Measurements from ENCODE around the gene NR1D1. TPM values are rescaled to one million over a fixed set of nuclear protein-coding genes. Genes with fewer than 3 reads are reported as not detected.

The NR1D1 gene
- polyA plus RNA-seq, 3 donors: 3.2 to 4.7 (median 3.7) TPM

DNA sequence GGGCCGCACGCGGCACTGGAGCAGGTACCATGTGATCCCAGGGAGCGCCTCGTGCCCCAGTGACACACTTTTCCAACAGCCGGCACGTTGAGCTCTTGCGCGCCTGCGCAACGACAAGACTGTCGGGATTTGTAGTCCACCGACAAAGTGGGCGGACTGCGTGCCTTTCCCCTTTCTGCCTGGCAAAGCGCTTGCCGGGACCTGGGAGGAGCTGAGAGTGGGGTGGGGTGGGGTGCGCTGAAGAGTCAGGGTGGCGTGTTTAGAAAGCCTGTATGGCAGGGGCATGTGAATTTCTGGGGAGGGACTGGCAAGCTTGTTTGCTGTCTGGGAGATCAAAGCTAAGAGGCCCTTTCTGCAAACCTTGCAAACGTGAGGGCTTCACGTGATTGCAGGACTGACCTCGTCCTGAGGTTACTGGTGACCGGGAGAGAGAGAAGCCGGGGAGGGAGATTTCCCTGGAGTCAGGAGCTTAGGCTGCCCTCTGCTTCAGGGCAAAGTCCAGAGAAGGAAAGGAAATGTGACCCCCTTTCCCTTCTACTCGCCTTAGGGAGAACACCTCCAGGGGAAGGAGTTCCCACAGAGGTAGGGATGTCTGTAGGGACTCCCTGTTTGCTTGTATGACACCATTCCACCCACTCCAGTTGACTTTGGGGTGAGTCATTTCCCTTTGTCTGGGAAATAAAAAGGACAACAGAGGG is 429 bp upstream of the NR1D1 start:
- DNase-seq (ENCODE audit: extremely low read depth in 1 of 11, low read depth in 9 of 11, low spot score in 4 of 11): peak in 10 of 11 donors; percentile 82 to 94 (median 90)

DNA sequence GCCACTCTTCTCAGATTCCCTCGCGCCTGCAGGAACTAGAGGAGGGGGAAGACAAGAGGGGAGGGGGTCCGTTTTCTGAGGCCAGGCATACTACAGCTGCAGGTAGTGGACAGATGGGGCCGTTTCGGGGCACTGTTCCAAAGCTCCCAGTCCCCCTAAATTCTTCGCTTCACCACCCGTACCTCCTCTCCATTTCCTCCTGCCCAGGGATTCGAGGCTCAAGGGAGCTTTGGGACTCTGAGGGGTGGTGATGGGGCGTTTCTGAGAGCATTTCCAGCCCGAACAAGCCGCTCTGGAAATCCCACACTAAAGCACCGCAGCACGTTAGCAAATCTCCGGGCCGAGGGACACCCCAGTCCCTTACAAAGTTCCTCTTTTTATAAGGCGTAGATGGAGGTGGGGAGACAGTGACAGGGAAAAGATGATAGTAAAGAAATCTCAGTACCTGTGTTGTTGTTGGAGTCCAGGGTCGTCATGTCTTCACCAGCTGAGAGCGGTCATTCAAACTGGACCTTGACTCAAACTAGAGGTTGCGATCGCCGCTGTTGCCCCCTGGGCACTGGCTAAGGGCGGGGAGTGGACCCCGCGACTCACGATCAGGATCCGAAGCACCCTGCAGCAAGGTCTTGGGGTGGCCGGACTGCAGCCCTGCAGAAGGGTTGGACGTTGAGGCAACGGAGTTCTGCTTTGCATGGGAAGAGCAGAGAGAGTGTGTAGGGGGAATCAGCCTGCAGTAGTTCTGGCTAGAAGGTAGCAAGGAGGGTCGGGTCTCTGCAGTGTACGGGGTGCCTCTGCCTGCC is 570 bp downstream of the NR1D1 start:
- DNase-seq (ENCODE audit: extremely low read depth in 1 of 11, low read depth in 9 of 11, low spot score in 4 of 11): no peak

DNA sequence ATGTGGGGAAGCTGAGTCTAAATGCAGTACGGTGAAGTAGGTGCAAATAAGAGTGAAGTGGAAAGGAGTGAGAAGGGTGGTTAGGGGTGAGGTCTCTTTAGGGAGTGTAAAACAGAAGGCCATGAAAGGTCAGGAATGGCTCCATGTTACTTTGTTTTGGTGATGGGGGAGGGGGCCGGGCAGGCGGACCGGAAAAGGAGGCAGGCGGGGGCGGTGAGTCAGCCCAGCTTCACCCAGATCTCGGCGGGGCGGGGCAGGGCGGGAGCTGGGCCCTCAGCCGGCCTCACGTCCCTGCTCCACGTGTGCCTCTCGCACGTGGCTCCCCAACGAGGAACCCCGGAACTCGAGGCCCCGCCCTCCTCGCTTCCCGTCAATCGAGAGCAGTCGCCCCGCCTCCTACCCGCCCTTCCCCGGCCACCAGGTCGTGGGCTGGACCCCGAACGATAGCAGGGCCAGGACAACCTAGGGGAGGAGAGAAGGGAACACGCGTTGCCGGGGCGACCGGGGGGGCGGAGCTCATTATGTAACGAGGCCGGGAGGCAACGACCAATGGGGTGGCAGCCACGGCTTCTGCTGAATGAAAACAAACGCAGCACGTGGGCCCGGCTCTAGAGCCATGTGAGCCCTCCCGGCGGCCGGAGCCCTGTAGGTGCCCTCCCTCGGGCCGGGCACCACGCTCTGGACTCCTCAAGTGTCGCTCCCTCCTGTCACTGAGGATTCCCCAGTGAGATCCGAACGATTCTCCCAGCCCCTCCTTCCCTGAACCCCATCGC is 1.4 kb downstream of the NR1D1 start:
- peak in 6 of 11 donors; percentile 79 to 90 (median 84) for DNase-seq (ENCODE audit: extremely low read depth in 1 of 11, low read depth in 9 of 11, low spot score in 4 of 11)

DNA sequence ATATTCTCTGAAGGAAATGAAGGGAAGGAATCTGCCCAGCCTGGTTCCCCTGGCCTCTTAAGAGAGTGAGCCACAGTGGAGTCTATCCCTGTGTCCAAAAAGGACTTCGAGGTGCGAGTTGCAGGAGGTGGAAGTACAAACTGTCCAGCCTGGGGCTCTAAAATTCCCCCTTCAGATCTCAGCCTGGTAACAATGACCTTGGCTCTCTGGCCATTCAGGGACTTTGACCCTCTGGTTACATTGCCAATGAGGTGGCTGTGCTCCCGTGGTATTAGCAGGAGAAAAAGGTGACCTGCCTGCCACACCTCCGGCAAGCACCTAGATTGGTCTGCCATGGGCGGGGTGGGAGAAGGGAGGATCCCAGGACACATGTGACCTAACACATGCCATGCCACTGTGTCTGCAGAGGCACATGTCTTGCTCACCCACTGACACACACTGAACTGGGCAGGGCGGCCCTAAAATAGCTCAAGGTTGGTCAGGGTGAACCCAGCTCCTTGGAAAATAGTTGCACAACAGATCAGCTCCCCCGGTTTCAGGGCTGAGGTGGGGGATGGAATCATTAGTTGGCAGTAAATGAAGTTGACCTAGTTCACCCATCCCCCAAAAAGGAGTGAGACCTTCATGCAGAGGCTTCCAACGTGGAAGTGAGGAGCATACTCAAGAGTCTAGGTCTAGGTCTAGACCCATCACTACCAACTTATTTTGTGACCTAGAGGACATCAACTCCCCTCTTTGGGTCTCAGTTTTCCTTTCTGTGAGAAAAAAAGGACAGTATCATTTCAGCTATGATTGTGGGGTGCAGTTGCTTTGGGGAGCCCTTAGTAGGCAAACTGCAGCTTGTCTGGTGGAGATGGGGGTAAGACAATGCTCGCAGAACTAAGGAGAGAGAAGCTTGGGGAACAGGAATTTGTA is 2.2 kb downstream of the NR1D1 start:
- no peak for DNase-seq (ENCODE audit: extremely low read depth in 1 of 11, low read depth in 9 of 11, low spot score in 4 of 11)

DNA sequence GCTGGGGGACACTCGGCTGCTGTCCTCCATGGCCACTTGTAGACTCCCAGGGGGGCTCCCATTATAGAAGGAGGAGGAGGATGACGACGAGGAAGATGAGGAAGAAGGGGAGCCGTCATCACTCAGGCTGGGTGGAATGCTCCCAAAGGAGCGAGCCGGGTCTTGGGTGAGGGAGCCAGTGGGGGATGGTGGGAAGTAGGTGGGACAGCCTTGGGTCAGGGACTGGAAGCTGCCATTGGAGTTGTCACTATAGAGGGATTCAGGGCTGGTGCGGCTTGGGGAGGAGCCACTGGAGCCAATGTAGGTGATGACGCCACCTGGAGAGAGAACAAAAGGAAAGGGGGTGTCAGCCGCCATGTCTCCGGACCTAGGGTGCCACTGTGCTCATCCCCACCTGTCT is 3.3 kb downstream of the NR1D1 start:
- no peak for DNase-seq (ENCODE audit: extremely low read depth in 1 of 11, low read depth in 9 of 11, low spot score in 4 of 11)

DNA sequence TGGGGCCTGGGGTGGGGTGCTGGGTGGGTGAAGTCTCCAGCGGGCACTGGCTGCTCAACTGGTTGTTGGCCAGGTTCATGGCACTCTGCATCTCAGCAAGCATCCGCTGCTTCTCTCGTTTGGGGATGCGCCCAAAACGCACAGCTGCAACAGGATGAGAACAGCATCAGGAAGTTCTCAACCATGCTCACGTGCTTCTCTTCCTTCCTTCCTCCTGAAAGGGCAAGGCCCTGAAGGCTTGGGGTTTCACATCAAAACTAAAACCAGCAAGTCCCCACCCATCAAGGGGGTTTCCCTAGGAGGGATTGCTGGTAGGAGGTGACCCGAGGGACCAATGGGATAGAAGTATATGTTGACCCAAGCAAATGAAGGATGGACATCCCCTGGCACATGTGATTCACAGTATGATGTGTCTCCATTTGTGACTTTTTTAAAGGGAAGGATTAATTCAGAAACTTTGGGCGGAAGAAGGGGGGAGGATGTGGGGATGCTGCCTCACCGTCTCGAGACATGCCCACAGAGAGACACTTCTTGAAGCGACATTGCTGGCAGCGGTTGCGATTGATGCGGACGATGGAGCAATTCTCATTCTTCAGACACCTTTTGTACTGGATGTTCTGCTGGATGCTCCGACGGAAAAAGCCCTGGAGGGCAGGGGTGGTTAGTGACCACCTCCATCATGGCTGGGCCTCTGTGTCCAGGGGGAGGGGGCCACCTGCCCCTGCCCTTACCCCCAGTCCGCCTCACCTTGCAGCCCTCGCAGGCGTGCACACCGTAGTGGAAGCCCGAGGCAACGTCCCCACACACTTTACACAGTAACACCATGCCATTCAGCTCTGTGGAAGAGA is 4.2 kb downstream of the NR1D1 start:
- no peak for DNase-seq (ENCODE audit: extremely low read depth in 1 of 11, low read depth in 9 of 11, low spot score in 4 of 11)

DNA sequence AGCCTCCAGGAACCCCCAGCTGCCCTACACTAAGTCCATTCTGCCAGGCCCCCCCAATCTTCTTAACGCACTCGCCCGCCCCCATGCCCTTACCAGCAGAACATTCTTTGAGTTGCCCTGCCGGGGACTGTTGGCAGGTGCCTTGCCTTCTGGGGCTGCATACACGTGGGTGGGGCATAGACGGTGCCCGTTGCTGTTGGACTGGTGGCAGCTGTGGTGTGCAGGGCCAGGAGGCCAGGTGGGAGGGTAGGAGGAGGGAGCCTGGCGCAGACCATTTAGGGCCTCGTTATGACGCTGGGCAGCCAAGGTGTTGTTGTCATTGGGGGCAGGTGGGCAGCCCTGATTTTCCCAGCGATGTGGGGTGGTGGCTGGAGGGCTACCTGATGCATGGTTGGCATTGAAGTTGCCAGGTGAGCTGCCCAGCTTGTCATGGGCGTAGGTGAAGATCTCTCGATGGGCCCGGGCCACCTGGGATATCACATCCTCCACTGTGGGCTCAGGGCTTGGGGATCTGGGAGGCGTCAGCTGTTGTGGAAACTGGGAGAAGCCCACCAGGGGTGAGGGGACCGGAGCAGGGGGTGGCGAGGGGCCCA is 4.9 kb downstream of the NR1D1 start:
- no peak for DNase-seq (ENCODE audit: extremely low read depth in 1 of 11, low read depth in 9 of 11, low spot score in 4 of 11)

DNA sequence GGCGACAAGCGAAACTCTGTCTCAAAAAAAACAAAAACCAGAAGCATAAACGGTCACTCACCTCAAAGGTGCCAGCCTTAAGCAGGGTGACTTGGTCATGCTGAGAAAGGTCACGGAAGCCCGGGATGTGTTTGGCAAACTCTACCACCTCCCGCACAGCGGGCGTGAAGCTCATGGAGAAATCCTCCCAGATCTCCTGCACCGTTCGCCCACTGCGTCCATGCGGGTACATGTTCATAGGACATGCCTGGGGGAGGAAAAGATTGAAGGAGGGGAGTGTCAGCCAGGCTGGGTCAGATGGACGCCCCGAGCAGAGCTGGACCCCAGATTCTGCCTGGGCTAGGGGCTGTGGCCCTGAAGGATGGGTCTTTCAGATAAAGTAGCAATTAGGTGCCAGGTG is 5.5 kb downstream of the NR1D1 start:
- DNase-seq (ENCODE audit: extremely low read depth in 1 of 11, low read depth in 9 of 11, low spot score in 4 of 11): no peak

DNA sequence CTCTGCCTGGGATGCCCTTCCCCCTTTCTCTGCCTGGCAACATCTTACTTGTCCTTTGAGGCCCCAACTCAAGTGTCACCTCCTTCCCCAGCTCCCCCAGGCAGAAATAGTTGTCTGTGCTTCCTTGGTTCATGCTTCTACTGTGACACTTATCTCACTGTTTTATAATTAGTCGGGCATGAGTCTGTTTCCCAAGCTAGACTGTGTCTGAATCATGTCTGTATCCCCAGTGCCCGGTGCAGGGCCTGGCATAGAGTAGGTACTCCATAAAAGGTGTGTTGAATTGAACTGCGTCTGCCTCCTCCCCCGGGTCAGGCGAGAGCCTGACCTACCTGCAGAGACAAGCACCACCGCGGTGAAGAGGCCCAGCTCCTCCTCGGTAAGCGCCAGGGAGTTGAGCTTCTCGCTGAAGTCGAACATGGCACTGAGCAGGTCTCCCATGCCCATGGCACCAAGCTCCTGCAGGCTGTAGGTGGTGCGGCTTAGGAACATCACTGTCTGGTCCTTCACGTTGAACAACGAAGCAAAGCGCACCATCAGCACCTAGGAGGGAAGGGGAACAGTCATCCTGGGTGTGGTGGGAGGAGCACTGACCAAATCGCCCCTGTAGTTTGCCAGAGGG is 6.7 kb downstream of the NR1D1 start:
- DNase-seq (ENCODE audit: extremely low read depth in 1 of 11, low read depth in 9 of 11, low spot score in 4 of 11): no peak

DNA sequence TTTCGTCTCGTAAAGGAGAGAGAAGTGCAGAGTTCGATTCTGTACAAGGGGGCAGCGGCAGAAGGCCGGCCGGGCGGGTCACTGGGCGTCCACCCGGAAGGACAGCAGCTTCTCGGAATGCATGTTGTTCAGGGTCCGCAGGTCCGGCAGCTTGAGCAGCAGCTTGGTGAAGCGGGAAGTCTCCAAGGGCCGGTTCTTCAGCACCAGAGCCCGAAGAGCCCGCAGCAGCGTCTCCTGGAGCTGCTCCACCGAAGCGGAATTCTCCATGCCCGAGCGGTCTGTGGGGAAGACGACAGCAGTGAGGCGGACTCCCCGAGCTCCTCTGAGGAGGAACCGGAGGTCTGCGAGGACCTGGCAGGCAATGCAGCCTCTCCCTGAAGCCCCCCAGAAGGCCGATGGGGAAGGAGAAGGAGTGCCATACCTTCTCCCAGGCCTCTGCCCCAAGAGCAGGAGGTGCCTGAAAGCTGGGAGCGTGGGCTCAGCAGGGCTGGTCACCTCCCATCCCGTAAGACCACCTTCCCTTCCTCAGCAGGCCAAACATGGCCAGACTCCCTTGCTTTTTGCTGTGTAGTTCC is 7.3 kb downstream of the NR1D1 start:
- no peak for DNase-seq (ENCODE audit: extremely low read depth in 1 of 11, low read depth in 9 of 11, low spot score in 4 of 11)

DNA sequence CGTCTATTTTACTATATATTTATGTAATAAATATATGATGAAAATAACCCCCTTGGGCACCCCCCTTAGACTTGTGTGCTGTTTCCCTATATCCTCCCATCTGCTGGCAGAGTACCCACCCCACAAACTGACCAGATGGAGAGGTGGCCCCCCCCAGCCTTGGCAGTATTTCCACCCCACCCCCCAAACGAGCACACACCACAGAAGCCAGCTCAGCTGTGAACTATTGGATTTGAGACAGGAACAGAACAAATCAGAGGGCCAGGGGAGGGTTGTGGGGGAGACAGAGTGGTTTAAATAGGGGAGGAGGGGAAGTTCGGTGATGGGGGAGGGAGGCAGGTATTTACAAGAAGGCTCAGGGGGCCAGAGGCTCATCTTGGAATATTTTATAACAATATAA is 7.8 kb downstream of the NR1D1 start:
- no peak for DNase-seq (ENCODE audit: extremely low read depth in 1 of 11, low read depth in 9 of 11, low spot score in 4 of 11)

DNA sequence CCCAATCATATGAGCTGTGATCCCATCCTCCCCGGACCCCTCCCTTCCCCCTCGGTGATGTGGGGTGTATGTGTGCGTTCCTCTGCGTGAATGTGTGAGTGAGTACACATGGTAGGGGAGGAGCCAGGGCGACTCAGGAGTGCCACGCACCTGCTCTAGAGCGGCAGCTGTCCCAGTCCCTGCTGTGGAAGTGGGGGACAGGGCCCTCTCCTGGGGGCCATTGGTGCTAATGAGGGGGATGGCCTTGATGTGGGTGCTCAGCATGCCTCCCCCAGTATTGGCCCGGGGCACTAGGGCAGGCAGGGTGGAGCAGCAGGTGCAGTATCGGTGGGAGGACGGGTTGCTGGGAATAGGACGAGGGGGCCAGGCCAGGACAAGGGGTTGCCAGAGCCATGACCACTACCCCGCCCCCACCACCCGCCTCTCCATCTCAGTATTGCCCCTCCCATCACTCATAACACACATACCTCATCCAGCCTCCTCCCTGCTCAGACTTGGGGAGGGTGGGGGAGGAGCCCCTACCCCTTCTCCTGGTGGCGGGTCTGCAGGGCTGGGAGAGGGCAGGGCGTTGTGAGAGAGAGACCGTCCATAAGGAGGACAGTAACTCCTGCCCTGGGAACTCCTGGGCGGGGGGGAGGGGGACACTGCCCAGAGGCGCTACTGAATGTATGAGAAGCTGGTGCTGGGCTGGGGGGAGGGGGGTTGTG is 8.5 kb downstream of the NR1D1 start:
- DNase-seq (ENCODE audit: extremely low read depth in 1 of 11, low read depth in 9 of 11, low spot score in 4 of 11): no peak

DNA sequence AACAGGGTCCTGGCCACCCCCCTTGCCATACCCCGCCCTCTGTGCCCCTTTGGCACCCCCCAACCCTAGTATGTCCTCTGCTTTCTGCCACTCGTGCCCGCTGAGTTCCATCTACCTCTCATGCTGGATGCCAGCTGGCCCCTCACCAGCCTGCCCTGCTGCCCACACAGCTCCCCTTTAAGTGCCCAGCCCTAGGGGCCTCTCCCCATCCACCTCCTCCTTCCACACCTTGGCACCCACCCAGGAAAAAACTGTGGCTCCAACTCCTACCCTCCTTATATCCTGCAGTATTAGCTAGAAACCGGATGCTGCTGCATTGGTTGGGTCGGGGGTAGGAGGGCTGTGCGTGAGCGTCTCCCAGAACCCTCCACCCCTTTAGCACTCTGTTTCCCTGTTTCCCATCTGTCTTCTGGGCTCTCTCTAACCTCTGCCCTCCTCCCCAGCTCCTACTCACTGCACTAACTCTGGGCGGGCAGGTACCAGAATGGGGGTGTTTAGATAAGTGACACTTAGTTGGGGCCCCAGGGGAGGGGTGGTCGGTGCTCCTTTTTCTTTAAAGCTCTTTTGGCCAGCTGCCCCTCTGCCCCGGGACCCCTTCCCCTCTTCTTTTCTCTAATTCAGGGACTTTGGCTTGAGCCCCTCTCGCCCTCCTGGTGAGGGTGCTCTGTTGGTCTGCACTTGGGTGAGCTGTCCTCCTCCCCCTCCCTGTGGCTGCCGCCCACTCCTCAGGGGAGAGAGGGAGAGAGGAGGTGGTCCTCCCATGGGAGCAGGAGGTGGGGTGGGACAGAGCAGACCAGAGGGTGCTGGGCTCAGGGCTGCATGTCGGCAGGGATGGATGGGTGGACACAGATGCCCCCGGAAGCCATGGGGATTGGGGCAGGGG is 9.9 kb downstream of the NR1D1 start:
- DNase-seq (ENCODE audit: extremely low read depth in 1 of 11, low read depth in 9 of 11, low spot score in 4 of 11): no peak

DNA sequence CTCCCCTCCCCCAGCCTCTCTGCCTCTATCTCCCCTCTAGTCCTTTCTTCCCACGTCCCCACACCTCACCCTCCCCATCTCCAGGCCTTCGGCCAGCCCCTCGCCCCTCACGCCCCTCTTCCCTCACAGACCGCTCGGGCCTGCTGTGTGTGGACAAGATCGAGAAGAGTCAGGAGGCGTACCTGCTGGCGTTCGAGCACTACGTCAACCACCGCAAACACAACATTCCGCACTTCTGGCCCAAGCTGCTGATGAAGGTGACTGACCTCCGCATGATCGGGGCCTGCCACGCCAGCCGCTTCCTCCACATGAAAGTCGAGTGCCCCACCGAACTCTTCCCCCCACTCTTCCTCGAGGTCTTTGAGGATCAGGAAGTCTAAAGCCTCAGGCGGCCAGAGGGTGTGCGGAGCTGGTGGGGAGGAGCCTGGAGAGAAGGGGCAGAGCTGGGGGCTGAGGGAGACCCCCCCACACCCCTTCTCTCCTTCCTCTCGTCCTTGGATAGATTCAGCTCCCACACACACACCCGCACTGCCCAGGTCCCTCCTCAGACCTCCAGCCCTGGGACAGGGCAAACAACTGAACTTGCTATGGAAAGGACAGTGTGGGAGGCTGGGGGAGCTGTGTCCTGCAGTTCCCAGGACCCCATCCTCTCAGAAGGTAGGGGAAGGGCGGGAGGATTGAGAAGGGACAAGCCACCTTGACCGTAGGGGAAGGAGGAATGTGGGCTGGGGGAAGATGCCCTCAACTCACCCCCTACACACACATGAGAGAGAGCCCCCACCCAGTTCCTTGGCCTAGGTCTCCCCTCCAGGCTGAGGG is 11.1 kb downstream of the NR1D1 start:
- DNase-seq (ENCODE audit: extremely low read depth in 1 of 11, low read depth in 9 of 11, low spot score in 4 of 11): no peak
